ENCODE measurements around the gene PNRC2.

PNRC2 gene

GRCh38 chr1:23995431-23995837, 35.8 kb downstream of the PNRC2 start:
- H2AK5ac ChIP-seq (ENCODE audit: low read length, severe bottlenecking), result no peak overlapping the region
- no peak overlapping the region for H2BK120ac ChIP-seq (ENCODE audit: low read depth, low read length)
- no peak for DNase-seq
- H2AFZ ChIP-seq (ENCODE audit: low read depth, low read length), result no peak overlapping the region
- no peaks in the 10 kb centered on the region for H3K27me3 ChIP-seq (ENCODE audit: control insufficient read depth in 1 of 2, insufficient read depth in 1 of 2, low read length in 2 of 2)
- no peak overlapping the region for H3K27ac ChIP-seq (ENCODE audit: low read length, poor library complexity, severe bottlenecking)
- H3K4me3 ChIP-seq (ENCODE audit: insufficient read depth in 1 of 2, low read depth in 1 of 2, low read length in 2 of 2), result no peak overlapping the region
- H3K18ac ChIP-seq (ENCODE audit: low read depth in 1 of 2, low read length in 2 of 2), result no peak overlapping the region
- no peaks in the 10 kb centered on the region for H3K4me1 ChIP-seq (ENCODE audit: control insufficient read depth, insufficient read depth, low read depth, low read length)
- no peak overlapping the region for H3K23ac ChIP-seq (ENCODE audit: low read length in 2 of 2)
- 92% methylated on average over 13 of the region's 13 CpGs for WGBS
- H3K4me2 ChIP-seq (ENCODE audit: low read length, poor library complexity, severe bottlenecking), result no peak overlapping the region
- no peaks in the 10 kb centered on the region for H3K36me3 ChIP-seq (ENCODE audit: control insufficient read depth in 1 of 2, insufficient read depth in 2 of 2, low read depth in 1 of 2, low read length in 2 of 2)
- H4K91ac ChIP-seq (ENCODE audit: low read length), result no peak overlapping the region
- H3K4ac ChIP-seq (ENCODE audit: low read depth in 1 of 2, low read length in 2 of 2), result no peak overlapping the region
- H2BK12ac ChIP-seq (ENCODE audit: low read length in 2 of 2), result no peak overlapping the region
- H2BK15ac ChIP-seq (ENCODE audit: low read depth, poor library complexity, severe bottlenecking), result no peak overlapping the region
- H3K79me1 ChIP-seq (replicated peaks; ENCODE audit: low read length, poor library complexity, severe bottlenecking), result no peaks in the 10 kb centered on the region
- no peak overlapping the region for H2BK5ac ChIP-seq (ENCODE audit: low read depth, low read length, poor library complexity, severe bottlenecking)
- H3K9me3 ChIP-seq (ENCODE audit: control insufficient read depth, low read length), result no peaks in the 10 kb centered on the region
- H4K8ac ChIP-seq (ENCODE audit: low read length), result no peak overlapping the region
- no peak overlapping the region for H3K14ac ChIP-seq (ENCODE audit: low read length in 2 of 2)
- no peak overlapping the region for H3K9ac ChIP-seq (ENCODE audit: low read length)

- Histone ChIP-seq H3K4ac (ENCODE audit: low read depth in 1 of 2, low read length in 2 of 2) (no peak overlapping the region), H3K27ac (ENCODE audit: low read length, poor library complexity, severe bottlenecking) (no peak overlapping the region), H3K9ac (ENCODE audit: low read length) (no peak overlapping the region), H3K14ac (ENCODE audit: low read length in 2 of 2) (no peak overlapping the region), H2BK5ac (ENCODE audit: low read depth, low read length, poor library complexity, severe bottlenecking) (no peak overlapping the region), H3K27me3 (ENCODE audit: control insufficient read depth in 1 of 2, insufficient read depth in 1 of 2, low read length in 2 of 2) (no peaks in the 10 kb centered on the region), H4K8ac (ENCODE audit: low read length) (no peak overlapping the region), H4K91ac (ENCODE audit: low read length) (no peak overlapping the region), H2BK15ac (ENCODE audit: low read depth, poor library complexity, severe bottlenecking) (no peak overlapping the region), H3K79me1 (replicated peaks; ENCODE audit: low read length, poor library complexity, severe bottlenecking) (no peaks in the 10 kb centered on the region), H2BK12ac (ENCODE audit: low read length in 2 of 2) (no peak overlapping the region), H2AFZ (ENCODE audit: low read depth, low read length) (no peak overlapping the region), H3K4me2 (ENCODE audit: low read length, poor library complexity, severe bottlenecking) (no peak overlapping the region), H3K4me3 (ENCODE audit: insufficient read depth in 1 of 2, low read depth in 1 of 2, low read length in 2 of 2) (no peak overlapping the region), H3K4me1 (ENCODE audit: control insufficient read depth, insufficient read depth, low read depth, low read length) (no peaks in the 10 kb centered on the region), H2AK5ac (ENCODE audit: low read length, severe bottlenecking) (no peak overlapping the region), H3K18ac (ENCODE audit: low read depth in 1 of 2, low read length in 2 of 2) (no peak overlapping the region), H3K36me3 (ENCODE audit: control insufficient read depth in 1 of 2, insufficient read depth in 2 of 2, low read depth in 1 of 2, low read length in 2 of 2) (no peaks in the 10 kb centered on the region), H2BK120ac (ENCODE audit: low read depth, low read length) (no peak overlapping the region), H3K23ac (ENCODE audit: low read length in 2 of 2) (no peak overlapping the region), H3K9me3 (ENCODE audit: control insufficient read depth, low read length) (no peaks in the 10 kb centered on the region)
- DNase-seq, result no peak
- 86% methylated on average over 10 of the region's 10 CpGs for WGBS
Measured at GRCh38 chr1:23996700-23997229, 37.1 kb downstream of the PNRC2 start.

GRCh38 chr1:23997812-23998211, 38.2 kb downstream of the PNRC2 start:
- Histone ChIP-seq H4K91ac (ENCODE audit: low read length) (no peak overlapping the region), H2BK12ac (ENCODE audit: low read length in 2 of 2) (no peak overlapping the region), H2AK5ac (ENCODE audit: low read length, severe bottlenecking) (no peak overlapping the region), H3K18ac (ENCODE audit: low read depth in 1 of 2, low read length in 2 of 2) (no peak overlapping the region), H3K23ac (ENCODE audit: low read length in 2 of 2) (no peak overlapping the region), H3K36me3 (ENCODE audit: control insufficient read depth in 1 of 2, insufficient read depth in 2 of 2, low read depth in 1 of 2, low read length in 2 of 2) (no peaks in the 10 kb centered on the region), H3K79me1 (replicated peaks; ENCODE audit: low read length, poor library complexity, severe bottlenecking) (no peaks in the 10 kb centered on the region), H3K27me3 (ENCODE audit: control insufficient read depth in 1 of 2, insufficient read depth in 1 of 2, low read length in 2 of 2) (no peaks in the 10 kb centered on the region), H2BK15ac (ENCODE audit: low read depth, poor library complexity, severe bottlenecking) (no peak overlapping the region), H4K8ac (ENCODE audit: low read length) (no peak overlapping the region), H2AFZ (ENCODE audit: low read depth, low read length) (no peak overlapping the region), H2BK5ac (ENCODE audit: low read depth, low read length, poor library complexity, severe bottlenecking) (no peak overlapping the region), H3K9ac (ENCODE audit: low read length) (no peak overlapping the region), H3K4me1 (ENCODE audit: control insufficient read depth, insufficient read depth, low read depth, low read length) (no peaks in the 10 kb centered on the region), H2BK120ac (ENCODE audit: low read depth, low read length) (no peak overlapping the region), H3K4me3 (ENCODE audit: insufficient read depth in 1 of 2, low read depth in 1 of 2, low read length in 2 of 2) (no peak overlapping the region), H3K4me2 (ENCODE audit: low read length, poor library complexity, severe bottlenecking) (no peak overlapping the region), H3K27ac (ENCODE audit: low read length, poor library complexity, severe bottlenecking) (no peak overlapping the region), H3K9me3 (ENCODE audit: control insufficient read depth, low read length) (no peaks in the 10 kb centered on the region), H3K4ac (ENCODE audit: low read depth in 1 of 2, low read length in 2 of 2) (no peak overlapping the region), H3K14ac (ENCODE audit: low read length in 2 of 2) (no peak overlapping the region)
- DNase-seq, result no peak
- WGBS, result 83% methylated on average over 1 of the region's 1 CpG

- Histone ChIP-seq H4K8ac (ENCODE audit: low read length) (no peak overlapping the region), H3K36me3 (ENCODE audit: control insufficient read depth in 1 of 2, insufficient read depth in 2 of 2, low read depth in 1 of 2, low read length in 2 of 2) (no peaks in the 10 kb centered on the region), H3K27ac (ENCODE audit: low read length, poor library complexity, severe bottlenecking) (no peak overlapping the region), H2AFZ (ENCODE audit: low read depth, low read length) (no peak overlapping the region), H2BK15ac (ENCODE audit: low read depth, poor library complexity, severe bottlenecking) (no peak overlapping the region), H3K9ac (ENCODE audit: low read length) (no peak overlapping the region), H3K18ac (ENCODE audit: low read depth in 1 of 2, low read length in 2 of 2) (no peak overlapping the region), H3K4ac (ENCODE audit: low read depth in 1 of 2, low read length in 2 of 2) (no peak overlapping the region), H3K14ac (ENCODE audit: low read length in 2 of 2) (no peak overlapping the region), H3K4me1 (ENCODE audit: control insufficient read depth, insufficient read depth, low read depth, low read length) (peaks cover 2% of the 10 kb centered on the region), H3K23ac (ENCODE audit: low read length in 2 of 2) (no peak overlapping the region), H3K27me3 (ENCODE audit: control insufficient read depth in 1 of 2, insufficient read depth in 1 of 2, low read length in 2 of 2) (peaks cover 0 to 3% of the 10 kb centered on the region in 2 experiments), H2AK5ac (ENCODE audit: low read length, severe bottlenecking) (no peak overlapping the region), H3K79me1 (replicated peaks; ENCODE audit: low read length, poor library complexity, severe bottlenecking) (no peaks in the 10 kb centered on the region), H2BK12ac (ENCODE audit: low read length in 2 of 2) (no peak overlapping the region), H3K4me2 (ENCODE audit: low read length, poor library complexity, severe bottlenecking) (no peak overlapping the region), H2BK5ac (ENCODE audit: low read depth, low read length, poor library complexity, severe bottlenecking) (no peak overlapping the region), H2BK120ac (ENCODE audit: low read depth, low read length) (no peak overlapping the region), H4K91ac (ENCODE audit: low read length) (no peak overlapping the region), H3K4me3 (ENCODE audit: insufficient read depth in 1 of 2, low read depth in 1 of 2, low read length in 2 of 2) (no peak overlapping the region), H3K9me3 (ENCODE audit: control insufficient read depth, low read length) (no peaks in the 10 kb centered on the region)
- 100% methylated on average over 1 of the region's 3 CpGs for WGBS
- no peak for DNase-seq
Measured at GRCh38 chr1:23999156-23999671, 39.6 kb downstream of the PNRC2 start.

All from mesenchymal stem cell (in vitro differentiated cells and primary cell).